D721Med (cell line): Measurements from ENCODE around the gene TMEM121B.

ENCODE experiments used
- DNase-seq: peaks from one replicate; pipeline ENCODE4 v3.0.0; 2011; ENCODE audit warnings: low spot score; ENCODE audit not compliant: insufficient read length
- FAIRE-seq: peaks from 2 replicates; lab custom pipeline; 2011; peaks lifted over from hg19 to GRCh38; lab: Jason Lieb, UNC
- CTCF ChIP-seq: IDR thresholded peaks from 2 replicates; pipeline ENCODE4 v1.5.1; 2012; ENCODE audit warnings: mild to moderate bottlenecking, control low read depth; ENCODE audit not compliant: insufficient read depth; ENCODE audit errors: missing control alignments

The TMEM121B gene

GRCh38 chr22:17084554-17085276 lies 36.4 kb downstream of the TMEM121B start, which contains the start of gene IL17RA:
Gene IL17RA, plus strand, starts transcription at chr22:17085000. Its CDS starts 92 bp downstream, at chr22:17085092.
- DNase-seq (peak; percentile 75), FAIRE-seq (no peak)
- TF ChIP-seq CTCF, result no peak

GRCh38 chr22:17083811-17084441 lies 37.2 kb downstream of the TMEM121B start:
- TF ChIP-seq CTCF, result no peak
- DNase-seq (no peak), FAIRE-seq (no peak)

- TF ChIP-seq CTCF, result no peak
- no peak for FAIRE-seq
Measured at GRCh38 chr22:17083255-17083654, 37.9 kb downstream of the TMEM121B start.

GRCh38 chr22:17079572-17079971 lies 41.6 kb downstream of the TMEM121B start:
- FAIRE-seq, result no peak

More at GRCh38 chr22:17083255-17083654, 37.9 kb downstream of the TMEM121B start:
- no peak for DNase-seq

GRCh38 chr22:17077255-17077654 lies 43.9 kb downstream of the TMEM121B start:
- DNase-seq, result no peak
- no peak for FAIRE-seq
- no peak for TF ChIP-seq CTCF

More at GRCh38 chr22:17079572-17079971, 41.6 kb downstream of the TMEM121B start:
- TF ChIP-seq CTCF, result no peak
- no peak for DNase-seq

GRCh38 chr22:17074648-17075002 lies 46.5 kb downstream of the TMEM121B start:
- no peak for DNase-seq
- no peak for FAIRE-seq
- TF ChIP-seq CTCF, result no peak

GRCh38 chr22:17072877-17073276 lies 48.3 kb downstream of the TMEM121B start:
- TF ChIP-seq CTCF, result no peak
- no peak for DNase-seq
- no peak for FAIRE-seq
